ENCODE measurements around the gene ODC1.
"Not testable (repeated sequence)": the region's sequence is repeated elsewhere in the genome, so short reads cannot be mapped to it uniquely, and the experiment has no call there.

ODC1 gene

GRCh38 chr2:10444463-10444862 lies 3.7 kb downstream of the ODC1 start:
- 93 to 97% methylated on average over 5 of the region's 5 CpGs for WGBS, 2 experiments
- Histone ChIP-seq H3K9me3 (ENCODE audit: control insufficient read depth, low read length) (no peaks in the 10 kb centered on the region), H3K36me3 (ENCODE audit: control insufficient read depth, insufficient read depth, low read length) (peaks cover 53% of the 10 kb centered on the region), H3K27me3 (ENCODE audit: control insufficient read depth, insufficient read depth, low read length, poor library complexity, severe bottlenecking) (no peaks in the 10 kb centered on the region), H3K27ac (ENCODE audit: insufficient read depth, low read depth, low read length, poor library complexity, severe bottlenecking) (no peak overlapping the region), H3K4me1 (ENCODE audit: control insufficient read depth, insufficient read depth, low read length) (no peaks in the 10 kb centered on the region), H3K4me3 (ENCODE audit: insufficient read depth, low read depth, low read length) (no peak overlapping the region)

GRCh38 chr2:10442469-10443126 lies 5.5 kb downstream of the ODC1 start:
- not testable (repeated sequence) for H3K4me3 ChIP-seq (ENCODE audit: insufficient read depth, low read depth, low read length); H3K27me3 ChIP-seq (ENCODE audit: control insufficient read depth, insufficient read depth, low read length, poor library complexity, severe bottlenecking); H3K27ac ChIP-seq (ENCODE audit: insufficient read depth, low read depth, low read length, poor library complexity, severe bottlenecking); H3K4me1 ChIP-seq (ENCODE audit: control insufficient read depth, insufficient read depth, low read length); H3K9me3 ChIP-seq (ENCODE audit: control insufficient read depth, low read length)
- peaks cover 53% of the 10 kb centered on the region for H3K36me3 ChIP-seq (ENCODE audit: control insufficient read depth, insufficient read depth, low read length)
- WGBS, 2 experiments: 96 to 100% methylated on average over 1 to 2 of the region's 2 CpGs

- 96% methylated on average over 8 of the region's 8 CpGs for WGBS, 2 experiments
- Histone ChIP-seq H3K27me3 (ENCODE audit: control insufficient read depth, insufficient read depth, low read length, poor library complexity, severe bottlenecking) (no peaks in the 10 kb centered on the region), H3K9me3 (ENCODE audit: control insufficient read depth, low read length) (no peaks in the 10 kb centered on the region), H3K4me3 (ENCODE audit: insufficient read depth, low read depth, low read length) (no peak overlapping the region), H3K4me1 (ENCODE audit: control insufficient read depth, insufficient read depth, low read length) (no peaks in the 10 kb centered on the region), H3K36me3 (ENCODE audit: control insufficient read depth, insufficient read depth, low read length) (peaks cover 53% of the 10 kb centered on the region), H3K27ac (ENCODE audit: insufficient read depth, low read depth, low read length, poor library complexity, severe bottlenecking) (no peak overlapping the region)
These were observed 6.2 kb downstream of the ODC1 start for GRCh38 chr2:10441948-10442347.

GRCh38 chr2:10440736-10441135 lies 7.4 kb downstream of the ODC1 start:
- WGBS, 2 experiments: 95 to 96% methylated on average over 6 of the region's 6 CpGs
- Histone ChIP-seq H3K9me3 (ENCODE audit: control insufficient read depth, low read length) (no peaks in the 10 kb centered on the region), H3K4me1 (ENCODE audit: control insufficient read depth, insufficient read depth, low read length) (no peaks in the 10 kb centered on the region), H3K27ac (ENCODE audit: insufficient read depth, low read depth, low read length, poor library complexity, severe bottlenecking) (no peak overlapping the region), H3K4me3 (ENCODE audit: insufficient read depth, low read depth, low read length) (no peak overlapping the region), H3K27me3 (ENCODE audit: control insufficient read depth, insufficient read depth, low read length, poor library complexity, severe bottlenecking) (no peaks in the 10 kb centered on the region), H3K36me3 (ENCODE audit: control insufficient read depth, insufficient read depth, low read length) (peaks cover 53% of the 10 kb centered on the region)

GRCh38 chr2:10439971-10440370 lies 8.2 kb downstream of the ODC1 start:
- H3K36me3 ChIP-seq (ENCODE audit: control insufficient read depth, insufficient read depth, low read length): peaks cover 53% of the 10 kb centered on the region
- no peak overlapping the region for H3K27ac ChIP-seq (ENCODE audit: insufficient read depth, low read depth, low read length, poor library complexity, severe bottlenecking)
- 95 to 96% methylated on average over 8 of the region's 8 CpGs for whole genome bisulfite sequencing, 2 experiments
- no peaks in the 10 kb centered on the region for H3K4me1 ChIP-seq (ENCODE audit: control insufficient read depth, insufficient read depth, low read length)
- no peaks in the 10 kb centered on the region for H3K9me3 ChIP-seq (ENCODE audit: control insufficient read depth, low read length)
- H3K4me3 ChIP-seq (ENCODE audit: insufficient read depth, low read depth, low read length): no peak overlapping the region
- no peaks in the 10 kb centered on the region for H3K27me3 ChIP-seq (ENCODE audit: control insufficient read depth, insufficient read depth, low read length, poor library complexity, severe bottlenecking)

- Histone ChIP-seq H3K4me1 (ENCODE audit: control insufficient read depth, insufficient read depth, low read length) (peaks cover 5% of the 10 kb centered on the region), H3K36me3 (ENCODE audit: control insufficient read depth, insufficient read depth, low read length) (peaks cover 48% of the 10 kb centered on the region), H3K9me3 (ENCODE audit: control insufficient read depth, low read length) (no peaks in the 10 kb centered on the region), H3K4me3 (ENCODE audit: insufficient read depth, low read depth, low read length) (no peak overlapping the region), H3K27ac (ENCODE audit: insufficient read depth, low read depth, low read length, poor library complexity, severe bottlenecking) (no peak overlapping the region), H3K27me3 (ENCODE audit: control insufficient read depth, insufficient read depth, low read length, poor library complexity, severe bottlenecking) (no peaks in the 10 kb centered on the region)
- WGBS, 2 experiments: 91 to 93% methylated on average over 11 of the region's 11 CpGs
These were observed 8.8 kb downstream of the ODC1 start for GRCh38 chr2:10439185-10439879.

GRCh38 chr2:10438688-10439087 lies 9.4 kb downstream of the ODC1 start:
- H3K4me1 ChIP-seq (ENCODE audit: control insufficient read depth, insufficient read depth, low read length): peaks cover 11% of the 10 kb centered on the region
- H3K36me3 ChIP-seq (ENCODE audit: control insufficient read depth, insufficient read depth, low read length): peaks cover 42% of the 10 kb centered on the region
- H3K4me3 ChIP-seq (ENCODE audit: insufficient read depth, low read depth, low read length): no peak overlapping the region
- H3K27ac ChIP-seq (ENCODE audit: insufficient read depth, low read depth, low read length, poor library complexity, severe bottlenecking): peak overlapping the region; percentile 5
- no peaks in the 10 kb centered on the region for H3K27me3 ChIP-seq (ENCODE audit: control insufficient read depth, insufficient read depth, low read length, poor library complexity, severe bottlenecking)
- WGBS, 2 experiments: 94% methylated on average over 14 of the region's 14 CpGs
- H3K9me3 ChIP-seq (ENCODE audit: control insufficient read depth, low read length): no peaks in the 10 kb centered on the region

GRCh38 chr2:10437806-10438205 lies 10.3 kb downstream of the ODC1 start:
- Histone ChIP-seq H3K27ac (ENCODE audit: insufficient read depth, low read depth, low read length, poor library complexity, severe bottlenecking) (no peak overlapping the region), H3K27me3 (ENCODE audit: control insufficient read depth, insufficient read depth, low read length, poor library complexity, severe bottlenecking) (no peaks in the 10 kb centered on the region), H3K36me3 (ENCODE audit: control insufficient read depth, insufficient read depth, low read length) (peaks cover 33% of the 10 kb centered on the region), H3K4me3 (ENCODE audit: insufficient read depth, low read depth, low read length) (no peak overlapping the region), H3K9me3 (ENCODE audit: control insufficient read depth, low read length) (no peaks in the 10 kb centered on the region), H3K4me1 (ENCODE audit: control insufficient read depth, insufficient read depth, low read length) (peaks cover 18% of the 10 kb centered on the region)
- 94 to 95% methylated on average over 9 of the region's 9 CpGs for WGBS, 2 experiments

GRCh38 chr2:10436583-10437110 lies 11.5 kb downstream of the ODC1 start:
- H3K36me3 ChIP-seq (ENCODE audit: control insufficient read depth, insufficient read depth, low read length): peaks cover 21% of the 10 kb centered on the region
- H3K4me3 ChIP-seq (ENCODE audit: insufficient read depth, low read depth, low read length): no peak overlapping the region
- no peak overlapping the region for H3K27ac ChIP-seq (ENCODE audit: insufficient read depth, low read depth, low read length, poor library complexity, severe bottlenecking)
- no peaks in the 10 kb centered on the region for H3K9me3 ChIP-seq (ENCODE audit: control insufficient read depth, low read length)
- WGBS, 2 experiments: 87 to 89% methylated on average over 13 of the region's 13 CpGs
- H3K4me1 ChIP-seq (ENCODE audit: control insufficient read depth, insufficient read depth, low read length): peaks cover 18% of the 10 kb centered on the region
- peaks cover 7% of the 10 kb centered on the region for H3K27me3 ChIP-seq (ENCODE audit: control insufficient read depth, insufficient read depth, low read length, poor library complexity, severe bottlenecking)

GRCh38 chr2:10435820-10436204 lies 12.3 kb downstream of the ODC1 start:
- no peak overlapping the region for H3K27ac ChIP-seq (ENCODE audit: insufficient read depth, low read depth, low read length, poor library complexity, severe bottlenecking)
- 91 to 92% methylated on average over 14 of the region's 14 CpGs for WGBS, 2 experiments
- H3K4me3 ChIP-seq (ENCODE audit: insufficient read depth, low read depth, low read length): no peak overlapping the region
- H3K4me1 ChIP-seq (ENCODE audit: control insufficient read depth, insufficient read depth, low read length): peaks cover 18% of the 10 kb centered on the region
- no peaks in the 10 kb centered on the region for H3K9me3 ChIP-seq (ENCODE audit: control insufficient read depth, low read length)
- H3K27me3 ChIP-seq (ENCODE audit: control insufficient read depth, insufficient read depth, low read length, poor library complexity, severe bottlenecking): peaks cover 15% of the 10 kb centered on the region
- H3K36me3 ChIP-seq (ENCODE audit: control insufficient read depth, insufficient read depth, low read length): peaks cover 13% of the 10 kb centered on the region
